Measurements from ENCODE around the gene EXT2. TPM values are rescaled to one million over a fixed set of nuclear protein-coding genes. Genes with fewer than 3 reads are reported as not detected.
A peak's percentile ranks its signal among the peaks of the same experiment; 100 is the strongest.

The EXT2 gene
- total RNA-seq, 4 donors from 2014 or later, result 56.9 to 152 (median 128) TPM

- Histone ChIP-seq H3K27ac (peak overlapping the region; percentile 79 to 92 (median 85)), H3K4me3 (peak overlapping the region; percentile 67 to 72 (median 70)), H3K4me1 (peaks cover 0 to 13% (median 2%) of the 10 kb centered on the region in 4 donors), H3K27me3 (no peaks in the 10 kb centered on the region), H3K36me3 (no peaks in the 10 kb centered on the region), H3K9me3 (no peaks in the 10 kb centered on the region)
- peak; percentile 20 to 62 (median 53) for DNase-seq
- TF ChIP-seq POLR2A (IDR thresholded peaks at IDR 0.05), result peak; percentile 23 to 34
- peak in 2 of 6 experiments; percentile 29 to 38 for TF ChIP-seq CTCF (IDR thresholded peaks at IDR 0.05)
Measured at GRCh38 chr11:44066732-44067141, 28.7 kb upstream of the EXT2 start.

GRCh38 chr11:44067266-44067665, 28.2 kb upstream of the EXT2 start:
- no peak for TF ChIP-seq POLR2A (IDR thresholded peaks at IDR 0.05)
- TF ChIP-seq CTCF (IDR thresholded peaks at IDR 0.05), result no peak
- peaks cover 0 to 13% (median 2%) of the 10 kb centered on the region in 4 donors for H3K4me1 ChIP-seq
- no peaks in the 10 kb centered on the region for H3K9me3 ChIP-seq
- no peaks in the 10 kb centered on the region for H3K36me3 ChIP-seq
- H3K4me3 ChIP-seq, result peak overlapping the region in 1 of 4 donors; percentile 71
- no peak for DNase-seq
- H3K27me3 ChIP-seq, result no peaks in the 10 kb centered on the region
- H3K27ac ChIP-seq, result peak overlapping the region in 1 of 4 donors; percentile 82

GRCh38 chr11:44068180-44068579, 27.3 kb upstream of the EXT2 start:
- DNase-seq, result no peak
- peaks cover 0 to 13% (median 2%) of the 10 kb centered on the region in 4 donors for H3K4me1 ChIP-seq
- no peak overlapping the region for H3K4me3 ChIP-seq
- TF ChIP-seq CTCF (IDR thresholded peaks at IDR 0.05), result no peak
- no peak for TF ChIP-seq POLR2A (IDR thresholded peaks at IDR 0.05)
- H3K9me3 ChIP-seq, result no peaks in the 10 kb centered on the region
- H3K36me3 ChIP-seq, result peaks cover 0 to 6% (median 0%) of the 10 kb centered on the region in 3 donors
- H3K27me3 ChIP-seq, result no peaks in the 10 kb centered on the region
- no peak overlapping the region for H3K27ac ChIP-seq

GRCh38 chr11:44071157-44071556, 24.3 kb upstream of the EXT2 start:
- Histone ChIP-seq H3K4me1 (peaks cover 0 to 9% (median 2%) of the 10 kb centered on the region in 4 donors), H3K9me3 (no peaks in the 10 kb centered on the region), H3K27ac (no peak overlapping the region), H3K4me3 (no peak overlapping the region), H3K36me3 (peaks cover 0 to 26% (median 0%) of the 10 kb centered on the region in 3 donors), H3K27me3 (no peaks in the 10 kb centered on the region)
- TF ChIP-seq POLR2A (IDR thresholded peaks at IDR 0.05) (no peak), CTCF (IDR thresholded peaks at IDR 0.05) (no peak)
- no peak for DNase-seq

GRCh38 chr11:44072757-44073658, 22.5 kb upstream of the EXT2 start:
- Histone ChIP-seq H3K27me3 (no peaks in the 10 kb centered on the region), H3K36me3 (peaks cover 0 to 27% (median 0%) of the 10 kb centered on the region in 3 donors)

More at GRCh38 chr11:44072757-44073658, 22.5 kb upstream of the EXT2 start:
- H3K4me3 ChIP-seq, result no peak overlapping the region
- H3K27ac ChIP-seq, result no peak overlapping the region
- no peak for DNase-seq
- H3K9me3 ChIP-seq, result no peaks in the 10 kb centered on the region
- no peak for TF ChIP-seq POLR2A (IDR thresholded peaks at IDR 0.05)
- TF ChIP-seq CTCF (IDR thresholded peaks at IDR 0.05), result no peak
- no peaks in the 10 kb centered on the region for H3K4me1 ChIP-seq
